Measurements from ENCODE around the gene FSTL3. TPM values are rescaled to one million over a fixed set of nuclear protein-coding genes. Genes with fewer than 3 reads are reported as not detected.
A peak's percentile ranks its signal among the peaks of the same experiment; 100 is the strongest.

FSTL3 gene
- total and polyA plus RNA-seq, 2 of the 13 experiments (the other 11 are each of a cell fraction or from before 2014, with no cell fraction given) = 13.5 to 15.6 TPM

GRCh38 chr19:662962-663681 is 13.1 kb upstream of the FSTL3 start, which contains the start of gene RNF126 (continued):
- TF ChIP-seq CBFB (CRISPR knock-in tag; IDR thresholded peaks at IDR 0.05) (no peak), HOXA3 (CRISPR knock-in tag; IDR thresholded peaks at IDR 0.05) (peak; percentile 55; the same call in 1 of the 2 replicates), TBX2 (CRISPR knock-in tag; IDR thresholded peaks at IDR 0.05; ENCODE audit: borderline replicate concordance) (peak; percentile 60; the same call in 1 of the 2 replicates), RORA (CRISPR knock-in tag; IDR thresholded peaks at IDR 0.05) (no peak), ISL2 (CRISPR knock-in tag; IDR thresholded peaks at IDR 0.05) (no peak), SCMH1 (CRISPR knock-in tag; IDR thresholded peaks at IDR 0.05; ENCODE audit: borderline replicate concordance) (no peak), THAP11 (CRISPR knock-in tag; IDR thresholded peaks at IDR 0.05) (peak; percentile 91), ZNF713 (CRISPR knock-in tag; IDR thresholded peaks at IDR 0.05) (no peak), NFKBIZ (CRISPR knock-in tag; IDR thresholded peaks at IDR 0.05) (no peak), MAFF (IDR thresholded peaks at IDR 0.05; ENCODE audit: low read depth, low read length) (no peak), U2AF1 (optimal IDR thresholded peaks at IDR 0.05; ENCODE audit: low read depth, low read length) (no peak), TRIM24 (CRISPR knock-in tag; IDR thresholded peaks at IDR 0.05) (no peak), ZNF850 (CRISPR knock-in tag; conservative IDR thresholded peaks at IDR 0.05) (no peak), GTF2F1 (IDR thresholded peaks at IDR 0.05; ENCODE audit: low read length) (no peak), EHMT2 (IDR thresholded peaks at IDR 0.05; ENCODE audit: borderline replicate concordance, low read depth, low read length) (no peak), ERF (CRISPR knock-in tag; IDR thresholded peaks at IDR 0.05) (no peak; the same call in 1 of the 2 replicates), ZNF574 (CRISPR knock-in tag; IDR thresholded peaks at IDR 0.05) (peak; percentile 73), ZNF543 (CRISPR knock-in tag; IDR thresholded peaks at IDR 0.05) (no peak), ZNF180 (CRISPR knock-in tag; IDR thresholded peaks at IDR 0.05; ENCODE audit: borderline replicate concordance, low read depth) (no peak)
- TF ChIP-seq, protein P1, sequence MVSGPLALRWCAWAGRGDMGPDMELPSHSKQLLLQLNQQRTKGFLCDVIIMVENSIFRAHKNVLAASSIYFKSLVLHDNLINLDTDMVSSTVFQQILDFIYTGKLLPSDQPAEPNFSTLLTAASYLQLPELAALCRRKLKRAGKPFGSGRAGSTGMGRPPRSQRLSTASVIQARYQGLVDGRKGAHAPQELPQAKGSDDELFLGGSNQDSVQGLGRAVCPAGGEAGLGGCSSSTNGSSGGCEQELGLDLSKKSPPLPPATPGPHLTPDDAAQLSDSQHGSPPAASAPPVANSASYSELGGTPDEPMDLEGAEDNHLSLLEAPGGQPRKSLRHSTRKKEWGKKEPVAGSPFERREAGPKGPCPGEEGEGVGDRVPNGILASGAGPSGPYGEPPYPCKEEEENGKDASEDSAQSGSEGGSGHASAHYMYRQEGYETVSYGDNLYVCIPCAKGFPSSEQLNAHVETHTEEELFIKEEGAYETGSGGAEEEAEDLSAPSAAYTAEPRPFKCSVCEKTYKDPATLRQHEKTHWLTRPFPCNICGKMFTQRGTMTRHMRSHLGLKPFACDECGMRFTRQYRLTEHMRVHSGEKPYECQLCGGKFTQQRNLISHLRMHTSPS (CRISPR knock-in tag; IDR thresholded peaks at IDR 0.05; ENCODE audit: low read depth) = no peak
- TF ChIP-seq, protein P2, sequence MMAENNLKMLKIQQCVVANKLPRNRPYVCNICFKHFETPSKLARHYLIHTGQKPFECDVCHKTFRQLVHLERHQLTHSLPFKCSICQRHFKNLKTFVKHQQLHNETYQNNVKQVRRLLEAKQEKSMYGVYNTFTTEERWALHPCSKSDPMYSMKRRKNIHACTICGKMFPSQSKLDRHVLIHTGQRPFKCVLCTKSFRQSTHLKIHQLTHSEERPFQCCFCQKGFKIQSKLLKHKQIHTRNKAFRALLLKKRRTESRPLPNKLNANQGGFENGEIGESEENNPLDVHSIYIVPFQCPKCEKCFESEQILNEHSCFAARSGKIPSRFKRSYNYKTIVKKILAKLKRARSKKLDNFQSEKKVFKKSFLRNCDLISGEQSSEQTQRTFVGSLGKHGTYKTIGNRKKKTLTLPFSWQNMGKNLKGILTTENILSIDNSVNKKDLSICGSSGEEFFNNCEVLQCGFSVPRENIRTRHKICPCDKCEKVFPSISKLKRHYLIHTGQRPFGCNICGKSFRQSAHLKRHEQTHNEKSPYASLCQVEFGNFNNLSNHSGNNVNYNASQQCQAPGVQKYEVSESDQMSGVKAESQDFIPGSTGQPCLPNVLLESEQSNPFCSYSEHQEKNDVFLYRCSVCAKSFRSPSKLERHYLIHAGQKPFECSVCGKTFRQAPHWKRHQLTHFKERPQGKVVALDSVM (CRISPR knock-in tag; IDR thresholded peaks at IDR 0.05) = no peak
- TF ChIP-seq, protein P3, sequence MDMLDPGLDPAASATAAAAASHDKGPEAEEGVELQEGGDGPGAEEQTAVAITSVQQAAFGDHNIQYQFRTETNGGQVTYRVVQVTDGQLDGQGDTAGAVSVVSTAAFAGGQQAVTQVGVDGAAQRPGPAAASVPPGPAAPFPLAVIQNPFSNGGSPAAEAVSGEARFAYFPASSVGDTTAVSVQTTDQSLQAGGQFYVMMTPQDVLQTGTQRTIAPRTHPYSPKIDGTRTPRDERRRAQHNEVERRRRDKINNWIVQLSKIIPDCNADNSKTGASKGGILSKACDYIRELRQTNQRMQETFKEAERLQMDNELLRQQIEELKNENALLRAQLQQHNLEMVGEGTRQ (IDR thresholded peaks at IDR 0.05; ENCODE audit: low read depth, low read length) = no peak
- TF ChIP-seq, protein P3 (CRISPR knock-in tag; IDR thresholded peaks at IDR 0.05; ENCODE audit: borderline replicate concordance) = no peak

Measured in HepG2 (cell line).